ENCODE data around the gene MAS1L.

GRCh38 chr6:29439006-29439405 lies 48.8 kb downstream of the MAS1L start, which contains the start of gene OR10C1:
- TF ChIP-seq POLR2A (IDR thresholded peaks at IDR 0.05), result no peak
- TF ChIP-seq CTCF (IDR thresholded peaks at IDR 0.05), result no peak

Measured in breast epithelium (tissue), 3 donors.